Tibial artery (tissue), 4 donors: ENCODE results near the gene APPL2.

Experiments used
- DNase-seq, 2 donors: peaks; one replicate each; pipeline ENCODE4 v3.0.0-alpha.2; 2019
- H3K27ac ChIP-seq, 2 donors: fragments of 200-600 bp; sonication (generic) in 1 of 2; 1 replicate in 1 of 2; 2 replicates in 1 of 2; pipeline ENCODE4 v1.5.1; 2018 to 2019; ENCODE audit warnings: mild to moderate bottlenecking in 1 of 2
- H3K27me3 ChIP-seq, 2 donors: fragments of 200-600 bp; sonication (generic) in 1 of 2; one replicate each; pipeline versions ENCODE4 v1.5.1 to v1.6.0; 2016 to 2019
- H3K36me3 ChIP-seq, 3 donors: fragments of 200-600 bp; sonication (generic) in 2 of 3; one replicate each; pipeline ENCODE4 v1.5.1; 2016 to 2019; ENCODE audit warnings: mild to moderate bottlenecking in 2 of 3
- H3K4me1 ChIP-seq, 4 donors: fragments of 200-600 bp; sonication (generic) in 2 of 4; 1 replicate in 3 of 4; 2 replicates in 1 of 4; pipeline ENCODE4 v1.5.1; 2016 to 2019
- H3K4me3 ChIP-seq, 2 donors: fragments of 200-600 bp; sonication (generic) in 1 of 2; 1 replicate in 1 of 2; 2 replicates in 1 of 2; pipeline ENCODE4 v1.5.1; 2018 to 2019; ENCODE audit warnings: mild to moderate bottlenecking in 2 of 2
- H3K9me3 ChIP-seq, 3 donors: fragments of 200-600 bp; sonication (generic) in 1 of 3; one replicate each; pipeline ENCODE4 v1.5.1; 2016 to 2019
- CTCF ChIP-seq, 2 experiments: fragments of 200-600 bp in 1 of 2; fragments of 450-650 bp in 1 of 2; IDR thresholded peaks; one replicate each; pipeline ENCODE4 v1.5.1; 2017 to 2019; ENCODE audit warnings: antibody characterized with exemption in 2 of 2, mild to moderate bottlenecking in 1 of 2, moderate library complexity in 1 of 2
- intact Hi-C: fragments of 100-400 bp; cut with DNase I; formaldehyde crosslinking; loops from one replicate; pipeline ENCODE4 v1.15.0; 2023; ENCODE audit warnings: low total_unique reads

APPL2 gene

GRCh38 chr12:105166736-105167135 is 69.2 kb downstream of the APPL2 start:
- Histone ChIP-seq H3K4me3 (no peak overlapping the region), H3K27me3 (no peaks in the 10 kb centered on the region), H3K4me1 (no peaks in the 10 kb centered on the region), H3K27ac (no peak overlapping the region), H3K9me3 (no peaks in the 10 kb centered on the region), H3K36me3 (peaks cover 55 to 82% (median 81%) of the 10 kb centered on the region in 3 donors)
- intact Hi-C loops = no loop called here
- DNase-seq = no peak
- TF ChIP-seq CTCF (IDR thresholded peaks at IDR 0.05) = no peak

GRCh38 chr12:105164068-105164467 is 71.9 kb downstream of the APPL2 start:
- intact Hi-C loops = no loop called here
- H3K36me3 ChIP-seq = peaks cover 60 to 84% (median 77%) of the 10 kb centered on the region in 3 donors
- H3K27ac ChIP-seq = no peak overlapping the region
- H3K27me3 ChIP-seq = no peaks in the 10 kb centered on the region
- no peaks in the 10 kb centered on the region for H3K4me1 ChIP-seq
- no peak for TF ChIP-seq CTCF (IDR thresholded peaks at IDR 0.05)
- no peaks in the 10 kb centered on the region for H3K9me3 ChIP-seq
- no peak overlapping the region for H3K4me3 ChIP-seq
- no peak for DNase-seq

GRCh38 chr12:105162174-105162573 is 73.8 kb downstream of the APPL2 start:
- no peak for TF ChIP-seq CTCF (IDR thresholded peaks at IDR 0.05)
- Histone ChIP-seq H3K4me1 (no peaks in the 10 kb centered on the region), H3K36me3 (peaks cover 60 to 91% (median 80%) of the 10 kb centered on the region in 3 donors), H3K27ac (no peak overlapping the region), H3K27me3 (no peaks in the 10 kb centered on the region), H3K9me3 (no peaks in the 10 kb centered on the region), H3K4me3 (no peak overlapping the region)
- intact Hi-C loops = no loop called here
- DNase-seq = no peak

GRCh38 chr12:105158876-105159275 is 77.1 kb downstream of the APPL2 start:
- TF ChIP-seq CTCF (IDR thresholded peaks at IDR 0.05) = no peak
- H3K27me3 ChIP-seq = no peaks in the 10 kb centered on the region
- intact Hi-C loops = no loop called here
- H3K4me3 ChIP-seq = no peak overlapping the region
- H3K27ac ChIP-seq = no peak overlapping the region
- no peaks in the 10 kb centered on the region for H3K9me3 ChIP-seq
- H3K36me3 ChIP-seq = peaks cover 49 to 78% (median 65%) of the 10 kb centered on the region in 3 donors
- no peaks in the 10 kb centered on the region for H3K4me1 ChIP-seq
- DNase-seq = no peak

- no peaks in the 10 kb centered on the region for H3K27me3 ChIP-seq
- H3K36me3 ChIP-seq = peaks cover 56 to 78% (median 65%) of the 10 kb centered on the region in 3 donors
- no peak for DNase-seq
- no peak overlapping the region for H3K4me3 ChIP-seq
- H3K9me3 ChIP-seq = no peaks in the 10 kb centered on the region
- no peak for TF ChIP-seq CTCF (IDR thresholded peaks at IDR 0.05)
- H3K27ac ChIP-seq = no peak overlapping the region
- H3K4me1 ChIP-seq = no peaks in the 10 kb centered on the region
- intact Hi-C loops = no loop called here
These were observed 78.4 kb downstream of the APPL2 start for GRCh38 chr12:105157606-105158005.

- no peak for TF ChIP-seq CTCF (IDR thresholded peaks at IDR 0.05)
- H3K27ac ChIP-seq = no peak overlapping the region
- no peak for DNase-seq
- H3K4me1 ChIP-seq = no peaks in the 10 kb centered on the region
- peaks cover 59 to 78% (median 76%) of the 10 kb centered on the region in 3 donors for H3K36me3 ChIP-seq
- H3K27me3 ChIP-seq = no peaks in the 10 kb centered on the region
- no peak overlapping the region for H3K4me3 ChIP-seq
- H3K9me3 ChIP-seq = no peaks in the 10 kb centered on the region
- intact Hi-C loops = no loop called here
These were observed 79.7 kb downstream of the APPL2 start for GRCh38 chr12:105156260-105156659.
